ENCODE results near the gene UPK3A. TPM values are rescaled to one million over a fixed set of nuclear protein-coding genes. Genes with fewer than 3 reads are reported as not detected.
A peak's percentile ranks its signal among the peaks of the same experiment; 100 is the strongest.

Gene UPK3A
- polyA plus RNA-seq, 3 donors, result 6.0 to 19.0 (median 14.0) TPM

GRCh38 chr22:45262931-45263462 lies 21.8 kb upstream of the UPK3A start:
- H3K4me1 ChIP-seq (ENCODE audit: control insufficient read depth in 1 of 2, insufficient read depth in 2 of 2, low read length in 2 of 2), result peaks cover 40 to 41% of the 10 kb centered on the region in 2 donors
- Mint-ChIP-seq H3K4me3 (peak overlapping the region in 1 of 2 donors; percentile 57), H3K27ac (peak overlapping the region; percentile 79 to 92 (median 85)), H3K9me3 (peaks cover 0 to 2% (median 0%) of the 10 kb centered on the region in 7 donors), H3K36me3 (no peaks in the 10 kb centered on the region), H3K4me1 (peaks cover 37% of the 10 kb centered on the region), H3K27me3 (ENCODE audit: low read depth in 3 of 3) (peaks cover 6 to 10% (median 8%) of the 10 kb centered on the region in 3 donors)
- H3K4me2 ChIP-seq (replicated peaks; ENCODE audit: extremely low read depth, low read length, poor library complexity, severe bottlenecking), result peak overlapping the region; percentile 41
- intact Hi-C loops (cut with micrococcal nuclease), result no loop called here
- no peak for DNase-seq
- WGBS (ENCODE audit: insufficient coverage), result 61% methylated on average over 12 of the region's 14 CpGs
- no peaks in the 10 kb centered on the region for H3K9me3 ChIP-seq (replicated peaks in 1 of 2; ENCODE audit: control insufficient read depth in 1 of 2, insufficient read depth in 1 of 2, low read length in 2 of 2)
- no peaks in the 10 kb centered on the region for H3K36me3 ChIP-seq (replicated peaks in 1 of 2; ENCODE audit: control insufficient read depth in 1 of 2, insufficient read depth in 2 of 2, low read length in 2 of 2)
- no peak overlapping the region for H3K9ac ChIP-seq (ENCODE audit: insufficient read depth, low read length, poor library complexity, severe bottlenecking)
- no peaks in the 10 kb centered on the region for H3K79me2 ChIP-seq (ENCODE audit: insufficient read depth, low read length)
- peak overlapping the region; percentile 77 for H2AFZ ChIP-seq (ENCODE audit: insufficient read depth, low read depth, low read length, poor library complexity, severe bottlenecking)
- H3K4me3 ChIP-seq (replicated peaks in 1 of 3; ENCODE audit: low read depth in 2 of 3, low read length in 3 of 3), result peak overlapping the region in 1 of 3 experiments; percentile 37
- no peak for TF ChIP-seq CTCF (IDR thresholded peaks at IDR 0.05)
- H3K27me3 ChIP-seq (ENCODE audit: control insufficient read depth in 2 of 2, insufficient read depth in 2 of 2, low read length in 2 of 2), result peaks cover 0 to 4% of the 10 kb centered on the region in 2 donors
- peak overlapping the region; percentile 71 to 79 for H3K27ac ChIP-seq (ENCODE audit: low read depth in 1 of 2, low read length in 2 of 2)
- H4K20me1 ChIP-seq (ENCODE audit: insufficient read depth, low read length), result no peaks in the 10 kb centered on the region

GRCh38 chr22:45263463-45264269 lies 21.1 kb upstream of the UPK3A start:
- Histone ChIP-seq H4K20me1 (ENCODE audit: insufficient read depth, low read length) (no peaks in the 10 kb centered on the region), H3K4me1 (ENCODE audit: control insufficient read depth in 1 of 2, insufficient read depth in 2 of 2, low read length in 2 of 2) (peaks cover 45% of the 10 kb centered on the region in 2 donors), H3K27me3 (ENCODE audit: control insufficient read depth in 2 of 2, insufficient read depth in 2 of 2, low read length in 2 of 2) (peaks cover 0 to 4% of the 10 kb centered on the region in 2 donors), H3K9ac (ENCODE audit: insufficient read depth, low read length, poor library complexity, severe bottlenecking) (no peak overlapping the region), H2AFZ (ENCODE audit: insufficient read depth, low read depth, low read length, poor library complexity, severe bottlenecking) (peak overlapping the region; percentile 77), H3K79me2 (ENCODE audit: insufficient read depth, low read length) (no peaks in the 10 kb centered on the region), H3K9me3 (replicated peaks in 1 of 2; ENCODE audit: control insufficient read depth in 1 of 2, insufficient read depth in 1 of 2, low read length in 2 of 2) (no peaks in the 10 kb centered on the region), H3K4me3 (replicated peaks in 1 of 3; ENCODE audit: low read depth in 2 of 3, low read length in 3 of 3) (peak overlapping the region in 1 of 3 experiments; percentile 37), H3K27ac (ENCODE audit: low read depth in 1 of 2, low read length in 2 of 2) (peak overlapping the region; percentile 71 to 79), H3K36me3 (replicated peaks in 1 of 2; ENCODE audit: control insufficient read depth in 1 of 2, insufficient read depth in 2 of 2, low read length in 2 of 2) (no peaks in the 10 kb centered on the region), H3K4me2 (replicated peaks; ENCODE audit: extremely low read depth, low read length, poor library complexity, severe bottlenecking) (peak overlapping the region; percentile 41)
- DNase-seq, result peak; percentile 70 to 82 (median 79)
- WGBS (ENCODE audit: insufficient coverage), result 15% methylated on average over 14 of the region's 17 CpGs
- H3K27ac Mint-ChIP-seq, result peak overlapping the region; percentile 79 to 92 (median 85)
- H3K36me3 Mint-ChIP-seq, result no peaks in the 10 kb centered on the region
- H3K4me1 Mint-ChIP-seq, result peaks cover 41% of the 10 kb centered on the region
- intact Hi-C loops (cut with micrococcal nuclease), result no loop called here
- peaks cover 0 to 1% (median 0%) of the 10 kb centered on the region in 7 donors for H3K9me3 Mint-ChIP-seq
- peak overlapping the region; percentile 27 to 57 for H3K4me3 Mint-ChIP-seq
- peak; percentile 65 for TF ChIP-seq CTCF (IDR thresholded peaks at IDR 0.05)
- H3K27me3 Mint-ChIP-seq (ENCODE audit: low read depth in 3 of 3), result peaks cover 9 to 12% (median 10%) of the 10 kb centered on the region in 3 donors
